ENCODE measurements around the gene SLC6A3.

The SLC6A3 gene

GRCh38 chr5:1472964-1473628 is 27.9 kb upstream of the SLC6A3 start:
- no peak for TF ChIP-seq ZNF274 (IDR thresholded peaks at IDR 0.05; ENCODE audit: low read depth, low read length)
- H3K4me3 ChIP-seq (ENCODE audit: low read length): no peak overlapping the region

- no peak overlapping the region for H3K4me3 ChIP-seq (ENCODE audit: low read length)
- TF ChIP-seq ZNF274 (IDR thresholded peaks at IDR 0.05; ENCODE audit: low read depth, low read length): no peak
Observed at GRCh38 chr5:1471997-1472963, 27.0 kb upstream of the SLC6A3 start.

GRCh38 chr5:1471240-1471853 is 26.1 kb upstream of the SLC6A3 start:
- TF ChIP-seq ZNF274 (IDR thresholded peaks at IDR 0.05; ENCODE audit: low read depth, low read length): no peak

GRCh38 chr5:1470762-1471211 is 25.5 kb upstream of the SLC6A3 start:
- no peak for TF ChIP-seq ZNF274 (IDR thresholded peaks at IDR 0.05; ENCODE audit: low read depth, low read length)
- no peak overlapping the region for H3K4me3 ChIP-seq (ENCODE audit: low read length)

More at GRCh38 chr5:1471240-1471853, 26.1 kb upstream of the SLC6A3 start:
- no peak overlapping the region for H3K4me3 ChIP-seq (ENCODE audit: low read length)

- H3K4me3 ChIP-seq (ENCODE audit: low read length): no peak overlapping the region
- no peak for TF ChIP-seq ZNF274 (IDR thresholded peaks at IDR 0.05; ENCODE audit: low read depth, low read length)
Observed at GRCh38 chr5:1468629-1469527, 23.6 kb upstream of the SLC6A3 start.

GRCh38 chr5:1468247-1468612 is 23.0 kb upstream of the SLC6A3 start:
- no peak overlapping the region for H3K4me3 ChIP-seq (ENCODE audit: low read length)
- no peak for TF ChIP-seq ZNF274 (IDR thresholded peaks at IDR 0.05; ENCODE audit: low read depth, low read length)

GRCh38 chr5:1467341-1468246 is 22.4 kb upstream of the SLC6A3 start:
- H3K4me3 ChIP-seq (ENCODE audit: low read length): no peak overlapping the region
- TF ChIP-seq ZNF274 (IDR thresholded peaks at IDR 0.05; ENCODE audit: low read depth, low read length): no peak

- TF ChIP-seq ZNF274 (IDR thresholded peaks at IDR 0.05; ENCODE audit: low read depth, low read length): no peak
- no peak overlapping the region for H3K4me3 ChIP-seq (ENCODE audit: low read length)
Observed at GRCh38 chr5:1466631-1467265, 21.5 kb upstream of the SLC6A3 start.

- no peak for TF ChIP-seq ZNF274 (IDR thresholded peaks at IDR 0.05; ENCODE audit: low read depth, low read length)
- H3K4me3 ChIP-seq (ENCODE audit: low read length): no peak overlapping the region
Observed at GRCh38 chr5:1465966-1466471, 20.8 kb upstream of the SLC6A3 start.

- TF ChIP-seq ZNF274 (IDR thresholded peaks at IDR 0.05; ENCODE audit: low read depth, low read length): no peak
- no peak overlapping the region for H3K4me3 ChIP-seq (ENCODE audit: low read length)
Observed at GRCh38 chr5:1465117-1465516, 19.9 kb upstream of the SLC6A3 start.

GRCh38 chr5:1464511-1464910 is 19.3 kb upstream of the SLC6A3 start:
- no peak for TF ChIP-seq ZNF274 (IDR thresholded peaks at IDR 0.05; ENCODE audit: low read depth, low read length)
- H3K4me3 ChIP-seq (ENCODE audit: low read length): no peak overlapping the region

- no peak overlapping the region for H3K4me3 ChIP-seq (ENCODE audit: low read length)
- no peak for TF ChIP-seq ZNF274 (IDR thresholded peaks at IDR 0.05; ENCODE audit: low read depth, low read length)
Observed at GRCh38 chr5:1464096-1464446, 18.8 kb upstream of the SLC6A3 start.
